HepG2 (cell line): ENCODE measurements around the gene NCAPD2. TPM values are rescaled to one million over a fixed set of nuclear protein-coding genes. Genes with fewer than 3 reads are reported as not detected.
A peak's percentile ranks its signal among the peaks of the same experiment; 100 is the strongest.

Source experiments
- BORCS8-MEF2B ChIP-seq: sonication (generic); formaldehyde crosslinking; IDR thresholded peaks from 2 replicates; pipeline ENCODE4 v1.8.0; 2022; ENCODE audit warnings: mild to moderate bottlenecking, missing genetic modification reagents
- BRCA1 ChIP-seq: sonication (generic); formaldehyde crosslinking; IDR thresholded peaks from 2 replicates; pipeline ENCODE4 v1.4.0; 2020; ENCODE audit warnings: missing genetic modification reagents
- CBFB ChIP-seq: sonication (generic); formaldehyde crosslinking; IDR thresholded peaks from 2 replicates; pipeline ENCODE4 v1.4.0; 2020; ENCODE audit warnings: missing genetic modification reagents
- CCDC6 ChIP-seq: sonication (generic); formaldehyde crosslinking; IDR thresholded peaks from 2 replicates; pipeline ENCODE4 v1.8.1; 2022; ENCODE audit warnings: mild to moderate bottlenecking, missing genetic modification reagents, moderate library complexity
- DR1 ChIP-seq: sonication (generic); formaldehyde crosslinking; IDR thresholded peaks from 2 replicates; pipeline ENCODE4 v1.8.0; 2021; ENCODE audit warnings: mild to moderate bottlenecking, missing genetic modification reagents, inconsistent platforms
- FOXJ3 ChIP-seq: sonication (generic); formaldehyde crosslinking; IDR thresholded peaks from 2 replicates; pipeline ENCODE4 v1.4.0; 2020; ENCODE audit warnings: missing genetic modification reagents, mild to moderate bottlenecking, borderline replicate concordance
- KMT2B ChIP-seq: IDR thresholded peaks from 2 replicates; pipeline ENCODE4 v1.6.1; 2016; ENCODE audit warnings: missing genetic modification reagents, missing compliant biosample characterization
- MAF1 ChIP-seq: sonication (generic); formaldehyde crosslinking; IDR thresholded peaks from 2 replicates; pipeline ENCODE4 v1.5.0; 2020; ENCODE audit warnings: missing genetic modification reagents, borderline replicate concordance
- MIXL1 ChIP-seq: IDR thresholded peaks from 2 replicates; pipeline ENCODE4 v1.6.1; 2016
- MYNN ChIP-seq: sonication (generic); formaldehyde crosslinking; IDR thresholded peaks from 2 replicates; pipeline ENCODE4 v1.4.0; 2020; ENCODE audit warnings: mild to moderate bottlenecking, low read depth, missing genetic modification reagents
- PCBP1 ChIP-seq: fragments of 200-400 bp; formaldehyde crosslinking; IDR thresholded peaks from 2 replicates; pipeline ENCODE4 v1.6.1; 2017; ENCODE audit warnings: mild to moderate bottlenecking, low read depth, low read length, borderline replicate concordance
- RAD21 ChIP-seq: fragments of 450-650 bp; formaldehyde crosslinking; IDR thresholded peaks from 2 replicates; pipeline ENCODE4 v1.5.0; 2020; ENCODE audit warnings: mild to moderate bottlenecking
- REPIN1 ChIP-seq: sonication (generic); formaldehyde crosslinking; IDR thresholded peaks from 2 replicates; pipeline ENCODE4 v1.8.0; 2022; ENCODE audit warnings: missing genetic modification reagents, low read depth, mild to moderate bottlenecking, borderline replicate concordance
- XBP1 ChIP-seq: sonication (generic); formaldehyde crosslinking; IDR thresholded peaks from 2 replicates; pipeline ENCODE4 v1.5.0; 2020; ENCODE audit warnings: missing genetic modification reagents
- ZBTB20 ChIP-seq: sonication (generic); formaldehyde crosslinking; IDR thresholded peaks from 2 replicates; pipeline ENCODE4 v1.8.1; 2023; ENCODE audit warnings: missing genetic modification reagents, low read depth, mild to moderate bottlenecking, borderline replicate concordance
- ZNF143 ChIP-seq: sonication (generic); formaldehyde crosslinking; IDR thresholded peaks from 2 replicates; pipeline ENCODE4 v1.4.0; 2020; ENCODE audit warnings: missing genetic modification reagents
- ZNF260 ChIP-seq: sonication (generic); formaldehyde crosslinking; IDR thresholded peaks from 2 replicates; pipeline ENCODE4 v1.4.0; 2020; ENCODE audit warnings: missing genetic modification reagents, low read depth, mild to moderate bottlenecking, borderline replicate concordance
- ZNF317 ChIP-seq: sonication (generic); formaldehyde crosslinking; IDR thresholded peaks from 2 replicates; pipeline ENCODE4 v1.5.0; 2020; ENCODE audit warnings: mild to moderate bottlenecking, missing genetic modification reagents
- ZNF547 ChIP-seq: sonication (generic); formaldehyde crosslinking; IDR thresholded peaks from 2 replicates; pipeline ENCODE4 v1.5.1; 2020; ENCODE audit warnings: mild to moderate bottlenecking, missing genetic modification reagents
- ZNF570 ChIP-seq: sonication (generic); formaldehyde crosslinking; IDR thresholded peaks from 2 replicates; pipeline ENCODE4 v1.4.0; 2020; ENCODE audit warnings: mild to moderate bottlenecking, missing genetic modification reagents, borderline replicate concordance
- ZSCAN12 ChIP-seq: sonication (generic); formaldehyde crosslinking; IDR thresholded peaks from 2 replicates; pipeline ENCODE4 v1.9.0; 2021; ENCODE audit warnings: mild to moderate bottlenecking, missing genetic modification reagents
- polyA plus RNA-seq, 8 experiments: library from polyadenylated mRNA; depleted of rRNA in 3 of 8; stranded (reverse) in 7 of 8; unstranded in 1 of 8; fragments of >200 nt; fragmentation: Illumina TruSeq in 4 of 8; extraction: Trizol in 4 of 8; gene quantifications; 2 replicates each; pipeline versions ENCODE4 v1.2.1 to v1.2.3, GENCODE V29; 2011 to 2016; ENCODE audit warnings: low read depth in 4 of 8, missing spikeins in 1 of 8, mixed read lengths in 1 of 8; ENCODE audit not compliant: insufficient read depth in 1 of 8
- total RNA-seq, 5 experiments: library from RNA; depleted of rRNA; stranded (reverse); fragments of >200 nt; fragmentation: Illumina TruSeq; extraction: Trizol; gene quantifications; 2 replicates each; pipeline ENCODE4 v1.2.3, GENCODE V29; 2016; ENCODE audit warnings: low read depth in 1 of 5
- TF ChIP-seq, protein P1 (sequence below): sonication (generic); formaldehyde crosslinking; IDR thresholded peaks from 2 replicates; pipeline ENCODE4 v1.9.0; 2021; ENCODE audit warnings: missing genetic modification reagents, borderline replicate concordance
- TF ChIP-seq, protein P2 (sequence below): IDR thresholded peaks from 2 replicates; pipeline ENCODE4 v1.6.1; 2016; ENCODE audit warnings: control low read depth
- TF ChIP-seq, protein P3 (sequence below): sonication (generic); formaldehyde crosslinking; IDR thresholded peaks from 2 replicates; pipeline ENCODE4 v1.8.0; 2022; ENCODE audit warnings: low read depth, missing genetic modification reagents
- TF ChIP-seq, protein P4 (sequence below): sonication (generic); formaldehyde crosslinking; IDR thresholded peaks from 2 replicates; pipeline ENCODE4 v1.4.0; 2020; ENCODE audit warnings: mild to moderate bottlenecking, missing genetic modification reagents
- TF ChIP-seq, protein P5 (sequence below): sonication (generic); formaldehyde crosslinking; IDR thresholded peaks from 2 replicates; pipeline ENCODE4 v1.5.0; 2020; ENCODE audit warnings: missing genetic modification reagents, mild to moderate bottlenecking, borderline replicate concordance

The NCAPD2 gene
- total and polyA plus RNA-seq, 2 of the 13 experiments (the other 11 are each of a cell fraction or from before 2014, with no cell fraction given): 51.1 to 65.6 TPM

DNA sequence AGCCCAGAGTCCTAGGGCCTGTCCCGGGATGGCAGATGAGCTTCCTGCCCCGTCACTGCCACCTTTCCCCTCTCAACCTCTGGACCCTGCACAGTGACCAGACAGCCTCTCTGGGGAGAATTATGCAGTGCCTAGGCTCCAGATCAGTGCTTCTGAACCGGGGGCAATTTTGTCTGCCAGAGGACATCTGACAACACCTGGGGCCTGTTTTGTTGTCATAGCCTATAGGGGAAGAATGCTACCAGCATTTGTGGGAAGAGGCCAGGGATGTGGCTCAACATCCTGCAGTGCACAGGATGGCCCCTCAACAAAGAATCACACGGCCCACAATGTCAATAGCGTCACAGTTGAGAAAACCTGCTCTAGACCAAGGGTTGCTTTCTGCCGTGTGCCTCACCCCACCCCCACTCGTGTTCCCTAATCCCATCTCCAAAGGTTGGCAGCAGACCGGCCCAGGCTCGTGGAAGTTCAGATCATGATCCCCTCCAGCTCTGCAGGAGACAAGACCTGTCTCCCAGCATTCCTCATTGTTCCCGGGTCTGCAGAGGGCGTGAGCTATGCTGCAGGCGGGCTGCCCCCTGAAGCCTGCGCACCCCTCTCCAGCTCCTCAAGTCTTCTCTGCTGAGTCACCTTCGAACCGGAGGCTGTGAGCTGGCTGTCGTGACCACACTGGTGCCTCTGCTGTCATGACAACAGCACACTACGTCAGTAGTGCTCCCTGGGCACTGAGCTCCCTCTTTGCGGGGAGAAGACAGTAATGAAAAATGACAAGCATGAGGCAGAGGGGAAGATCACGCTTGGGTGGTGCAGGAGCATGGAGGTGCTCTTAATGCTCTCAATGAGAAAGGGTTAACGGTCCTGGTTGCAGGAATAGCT is 38.4 kb downstream of the NCAPD2 start (continued):
- no peak for TF ChIP-seq MAF1 (CRISPR knock-in tag)
- TF ChIP-seq REPIN1 (CRISPR knock-in tag): peak; percentile 33; the same call in 1 of the 2 replicates
- TF ChIP-seq, protein P1, sequence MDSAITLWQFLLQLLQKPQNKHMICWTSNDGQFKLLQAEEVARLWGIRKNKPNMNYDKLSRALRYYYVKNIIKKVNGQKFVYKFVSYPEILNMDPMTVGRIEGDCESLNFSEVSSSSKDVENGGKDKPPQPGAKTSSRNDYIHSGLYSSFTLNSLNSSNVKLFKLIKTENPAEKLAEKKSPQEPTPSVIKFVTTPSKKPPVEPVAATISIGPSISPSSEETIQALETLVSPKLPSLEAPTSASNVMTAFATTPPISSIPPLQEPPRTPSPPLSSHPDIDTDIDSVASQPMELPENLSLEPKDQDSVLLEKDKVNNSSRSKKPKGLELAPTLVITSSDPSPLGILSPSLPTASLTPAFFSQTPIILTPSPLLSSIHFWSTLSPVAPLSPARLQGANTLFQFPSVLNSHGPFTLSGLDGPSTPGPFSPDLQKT (CRISPR knock-in tag): no peak
- TF ChIP-seq RAD21: no peak
- TF ChIP-seq DR1 (CRISPR knock-in tag): no peak
- TF ChIP-seq, protein P2, sequence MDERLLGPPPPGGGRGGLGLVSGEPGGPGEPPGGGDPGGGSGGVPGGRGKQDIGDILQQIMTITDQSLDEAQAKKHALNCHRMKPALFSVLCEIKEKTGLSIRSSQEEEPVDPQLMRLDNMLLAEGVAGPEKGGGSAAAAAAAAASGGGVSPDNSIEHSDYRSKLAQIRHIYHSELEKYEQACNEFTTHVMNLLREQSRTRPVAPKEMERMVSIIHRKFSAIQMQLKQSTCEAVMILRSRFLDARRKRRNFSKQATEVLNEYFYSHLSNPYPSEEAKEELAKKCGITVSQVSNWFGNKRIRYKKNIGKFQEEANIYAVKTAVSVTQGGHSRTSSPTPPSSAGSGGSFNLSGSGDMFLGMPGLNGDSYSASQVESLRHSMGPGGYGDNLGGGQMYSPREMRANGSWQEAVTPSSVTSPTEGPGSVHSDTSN (CRISPR knock-in tag): no peak
- TF ChIP-seq FOXJ3 (CRISPR knock-in tag): no peak
- no peak for TF ChIP-seq PCBP1
- no peak for TF ChIP-seq ZNF547 (CRISPR knock-in tag)
- TF ChIP-seq ZSCAN12 (CRISPR knock-in tag): 0 out of 2 replicates have a peak, but pooled peaks have one; percentile 15
- TF ChIP-seq, protein P3, sequence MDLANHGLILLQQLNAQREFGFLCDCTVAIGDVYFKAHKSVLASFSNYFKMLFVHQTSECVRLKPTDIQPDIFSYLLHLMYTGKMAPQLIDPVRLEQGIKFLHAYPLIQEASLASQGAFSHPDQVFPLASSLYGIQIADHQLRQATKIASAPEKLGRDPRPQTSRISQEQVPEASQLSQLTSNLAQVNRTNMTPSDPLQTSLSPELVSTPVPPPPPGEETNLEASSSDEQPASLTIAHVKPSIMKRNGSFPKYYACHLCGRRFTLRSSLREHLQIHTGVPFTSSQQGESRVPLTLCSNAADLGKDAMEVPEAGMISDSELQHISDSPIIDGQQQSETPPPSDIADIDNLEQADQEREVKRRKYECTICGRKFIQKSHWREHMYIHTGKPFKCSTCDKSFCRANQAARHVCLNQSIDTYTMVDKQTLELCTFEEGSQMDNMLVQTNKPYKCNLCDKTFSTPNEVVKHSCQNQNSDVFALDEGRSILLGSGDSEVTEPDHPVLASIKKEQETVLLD: no peak
- TF ChIP-seq MIXL1 (CRISPR knock-in tag): no peak
- no peak for TF ChIP-seq MYNN (CRISPR knock-in tag)
- TF ChIP-seq CCDC6 (CRISPR knock-in tag): peak; percentile 86
- TF ChIP-seq ZNF317: no peak
- TF ChIP-seq, protein P4, sequence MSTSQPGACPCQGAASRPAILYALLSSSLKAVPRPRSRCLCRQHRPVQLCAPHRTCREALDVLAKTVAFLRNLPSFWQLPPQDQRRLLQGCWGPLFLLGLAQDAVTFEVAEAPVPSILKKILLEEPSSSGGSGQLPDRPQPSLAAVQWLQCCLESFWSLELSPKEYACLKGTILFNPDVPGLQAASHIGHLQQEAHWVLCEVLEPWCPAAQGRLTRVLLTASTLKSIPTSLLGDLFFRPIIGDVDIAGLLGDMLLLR (CRISPR knock-in tag): 0 out of 2 replicates have a peak, but pooled peaks have one; percentile 55
- TF ChIP-seq BORCS8-MEF2B (CRISPR knock-in tag): peak; percentile 78; the same call in 1 of the 2 replicates
- TF ChIP-seq ZBTB20 (CRISPR knock-in tag): peak; percentile 78; the same call in 1 of the 2 replicates
- no peak for TF ChIP-seq ZNF260 (CRISPR knock-in tag)
- no peak for TF ChIP-seq XBP1 (CRISPR knock-in tag)
- TF ChIP-seq, protein P5, sequence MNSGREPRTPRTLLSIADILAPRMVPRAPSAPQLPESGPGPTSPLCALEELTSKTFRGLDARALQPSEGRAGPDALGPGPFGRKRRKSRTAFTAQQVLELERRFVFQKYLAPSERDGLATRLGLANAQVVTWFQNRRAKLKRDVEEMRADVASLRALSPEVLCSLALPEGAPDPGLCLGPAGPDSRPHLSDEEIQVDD (CRISPR knock-in tag): no peak
- no peak for TF ChIP-seq CBFB (CRISPR knock-in tag)
- TF ChIP-seq BRCA1 (CRISPR knock-in tag): 0 out of 2 replicates have a peak, but pooled peaks have one; percentile 17
- TF ChIP-seq ZNF570 (CRISPR knock-in tag): no peak
- TF ChIP-seq KMT2B (CRISPR knock-in tag): peak; percentile 54; the same call in 1 of the 2 replicates
- TF ChIP-seq ZNF143 (CRISPR knock-in tag): peak; percentile 70
